Embryonic facial prominence (tissue), 1 donor: ENCODE results near the gene HDAC10.

Experiments
- DNase-seq: peaks from one replicate; pipeline ENCODE4 v3.0.0-alpha.2; 2016; ENCODE audit errors: extremely low spot score

The HDAC10 gene

DNA sequence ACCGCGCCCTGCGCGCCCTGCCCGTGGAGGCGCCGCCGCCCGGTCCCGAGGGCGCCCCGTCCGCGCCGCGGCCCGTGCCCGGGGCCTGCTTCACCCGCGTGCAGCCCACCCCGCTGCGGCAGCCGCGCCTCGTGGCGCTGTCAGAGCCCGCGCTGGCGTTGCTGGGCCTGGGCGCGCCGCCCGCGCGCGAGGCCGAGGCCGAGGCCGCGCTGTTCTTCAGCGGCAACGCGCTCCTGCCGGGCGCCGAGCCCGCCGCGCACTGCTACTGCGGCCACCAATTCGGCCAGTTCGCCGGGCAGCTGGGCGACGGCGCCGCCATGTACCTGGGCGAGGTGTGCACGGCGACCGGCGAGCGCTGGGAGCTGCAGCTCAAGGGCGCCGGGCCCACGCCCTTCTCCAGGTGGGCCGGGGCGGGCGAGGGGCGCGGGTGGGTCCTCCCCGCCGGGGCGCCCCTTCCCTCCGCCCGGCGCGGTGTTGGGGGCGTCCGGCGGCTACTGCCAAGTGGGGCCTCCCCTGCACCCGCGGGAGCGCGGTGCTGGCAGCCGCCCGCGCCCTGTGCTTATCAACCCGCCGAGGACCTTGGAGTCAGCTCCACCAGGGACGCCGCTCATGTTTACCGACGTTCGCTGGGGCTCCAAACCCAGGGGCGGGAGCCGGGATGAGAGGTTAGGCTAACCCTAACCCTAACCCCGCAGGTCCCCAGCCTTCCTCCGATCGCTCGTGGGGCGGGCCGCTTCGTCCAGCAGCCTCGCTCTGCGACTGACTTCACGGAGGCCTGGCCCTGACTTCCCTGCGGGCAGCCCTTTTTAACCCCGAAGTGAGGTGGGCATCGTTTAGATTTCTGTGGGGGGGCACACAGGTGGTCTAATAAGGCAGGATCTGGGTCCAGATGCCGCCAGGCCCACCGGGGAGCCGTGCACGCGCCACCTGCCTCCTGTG is 49.6 kb downstream of the HDAC10 start:
- no peak for DNase-seq

DNA sequence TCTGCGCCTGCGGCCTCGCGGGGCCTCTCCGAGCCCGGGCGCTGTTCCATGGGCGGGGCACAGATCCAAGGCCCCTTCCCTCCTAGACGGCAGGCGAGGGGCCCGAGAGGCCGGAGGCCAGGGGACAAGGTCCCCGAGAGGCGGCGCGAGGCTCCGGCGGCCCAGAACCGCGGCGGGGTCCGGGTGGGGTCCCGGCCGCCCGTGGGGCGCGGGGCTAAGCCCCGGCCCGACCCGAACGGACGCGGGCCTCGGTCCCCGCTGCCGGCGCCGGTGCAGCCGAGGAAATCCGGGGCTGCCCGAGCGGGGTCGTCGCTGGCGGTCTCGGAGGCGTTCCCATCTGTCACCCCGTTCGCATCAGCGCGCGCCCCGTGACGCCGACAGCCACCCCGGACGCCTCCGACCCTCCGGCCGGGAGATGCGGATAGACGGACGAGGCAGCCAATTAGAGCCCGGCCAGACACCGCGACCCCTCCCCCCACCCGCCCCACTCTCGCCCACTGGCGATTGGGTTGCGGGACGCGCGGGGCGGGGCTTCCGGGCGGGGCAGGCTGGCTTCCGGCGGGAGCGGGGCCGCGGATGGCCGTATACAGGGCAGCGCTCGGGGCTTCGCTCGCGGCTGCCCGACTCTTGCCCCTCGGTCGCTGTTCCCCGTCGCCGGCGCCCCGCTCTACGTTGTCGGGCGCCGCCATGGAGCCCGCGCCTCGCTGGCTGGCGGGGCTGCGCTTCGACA is 50.4 kb downstream of the HDAC10 start, which contains the start of gene SELENOO:
Gene SELENOO, plus strand, starts transcription at position 551 of the 730 bp plus-strand sequence. Its CDS starts 26 bp downstream, at position 577.
- DNase-seq = peak; percentile 74

DNA sequence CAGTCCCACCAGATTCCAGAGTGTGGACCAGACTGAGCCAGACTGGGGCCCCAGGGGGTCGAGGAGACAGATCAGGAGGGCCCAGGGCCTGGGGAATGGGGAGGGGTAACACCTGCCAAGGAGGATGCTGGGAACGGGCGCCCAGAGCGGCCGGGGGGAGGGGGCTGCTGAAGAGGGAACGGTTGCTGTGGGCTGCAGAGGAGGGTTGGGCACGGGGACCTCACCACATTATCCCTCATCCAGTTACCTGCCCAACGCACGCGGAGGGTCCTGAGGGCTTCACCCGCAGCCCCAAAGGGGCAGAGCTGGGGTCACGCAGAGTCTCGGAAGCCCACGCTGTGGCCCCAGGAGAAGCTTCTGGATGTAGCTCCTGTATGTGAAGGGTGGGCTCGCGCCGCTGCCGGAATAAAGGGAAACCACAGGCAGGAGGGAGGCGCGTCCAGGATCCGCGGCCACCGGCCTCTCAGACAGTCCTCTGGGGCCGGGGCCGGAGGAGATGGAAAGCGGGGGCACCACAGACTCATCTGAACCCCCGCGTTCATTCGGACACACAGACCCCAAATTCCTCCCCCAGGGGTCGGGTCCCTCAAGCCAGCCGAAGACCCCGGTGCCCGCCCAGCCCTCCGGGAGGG is 51.1 kb downstream of the HDAC10 start:
- no peak for DNase-seq

DNA sequence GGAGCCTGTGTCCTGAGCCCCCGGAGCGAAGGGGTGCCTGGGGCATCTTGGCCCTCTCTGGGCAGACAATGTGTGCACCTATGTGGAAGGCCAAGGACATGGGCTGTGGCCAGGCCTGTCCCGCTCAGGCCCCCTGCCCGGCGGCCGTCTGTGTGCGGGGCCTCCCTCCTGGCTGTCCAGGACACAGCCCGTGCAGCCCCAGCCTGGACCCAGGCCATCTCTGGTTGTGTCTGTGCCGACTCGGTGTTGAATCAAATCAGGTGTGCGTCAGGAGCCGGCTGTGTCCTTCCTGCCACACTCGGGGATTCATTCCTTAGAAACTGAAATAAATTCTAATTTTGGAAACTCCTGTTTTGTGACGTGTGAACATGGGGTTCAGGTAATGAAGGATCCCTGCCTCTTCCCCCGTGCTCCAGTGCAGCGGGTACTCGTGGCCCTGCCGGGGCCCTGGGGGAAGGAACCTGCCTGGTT is 51.8 kb downstream of the HDAC10 start:
- no peak for DNase-seq

DNA sequence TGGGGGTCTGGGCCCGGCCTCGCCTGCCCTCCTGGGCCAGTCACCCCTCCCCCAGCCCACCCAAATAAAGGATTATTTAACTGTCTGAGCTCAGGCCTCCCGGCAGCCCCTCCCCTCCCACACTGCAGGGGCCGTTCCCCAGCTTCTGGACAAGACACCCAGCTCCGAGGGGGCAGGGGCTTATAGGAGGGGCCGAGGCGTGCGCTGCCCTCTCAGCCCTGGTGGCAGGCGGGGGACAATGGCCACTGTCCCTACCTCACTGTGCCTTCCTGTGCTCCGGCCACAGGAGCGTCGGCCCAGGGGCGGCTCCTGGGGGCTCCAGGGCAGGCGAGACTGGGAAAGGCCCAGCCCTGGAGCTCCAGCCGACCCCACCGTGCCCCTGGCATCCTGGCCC is 52.4 kb downstream of the HDAC10 start:
- no peak for DNase-seq

DNA sequence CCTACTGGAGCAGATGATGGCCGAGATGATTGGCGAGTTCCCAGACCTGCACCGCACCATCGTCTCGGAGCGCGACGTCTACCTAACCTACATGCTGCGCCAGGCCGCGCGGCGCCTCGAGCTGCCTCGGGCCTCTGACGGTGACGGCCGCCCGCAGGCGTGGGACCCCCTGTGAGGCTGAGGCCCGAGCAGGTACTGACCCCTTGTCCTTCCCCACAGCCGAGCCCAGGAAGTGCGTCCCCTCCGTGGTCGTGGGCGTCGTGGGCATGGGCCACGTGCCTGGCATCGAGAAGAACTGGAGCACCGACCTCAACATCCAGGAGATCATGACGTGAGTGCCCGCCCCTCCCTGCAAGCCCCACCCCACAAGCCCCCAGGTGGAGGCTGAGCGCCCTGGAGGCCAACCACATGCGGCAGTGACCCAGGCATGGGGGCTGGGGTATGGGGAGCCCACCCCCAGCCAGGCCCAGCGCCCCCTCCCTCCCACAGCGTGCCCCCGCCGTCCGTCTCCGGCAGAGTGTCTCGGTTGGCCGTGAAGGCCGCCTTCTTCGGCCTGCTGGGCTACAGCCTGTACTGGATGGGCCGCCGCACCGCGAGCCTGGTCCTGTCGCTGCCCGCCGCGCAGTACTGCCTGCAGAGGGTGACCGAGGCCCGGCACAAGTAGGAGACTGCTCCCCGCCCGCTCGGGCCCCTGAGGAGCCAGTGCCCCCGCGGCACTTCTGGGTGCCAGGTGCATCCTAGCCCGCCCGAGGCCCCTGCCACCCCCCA is 53.0 kb downstream of the HDAC10 start:
- DNase-seq = no peak

DNA sequence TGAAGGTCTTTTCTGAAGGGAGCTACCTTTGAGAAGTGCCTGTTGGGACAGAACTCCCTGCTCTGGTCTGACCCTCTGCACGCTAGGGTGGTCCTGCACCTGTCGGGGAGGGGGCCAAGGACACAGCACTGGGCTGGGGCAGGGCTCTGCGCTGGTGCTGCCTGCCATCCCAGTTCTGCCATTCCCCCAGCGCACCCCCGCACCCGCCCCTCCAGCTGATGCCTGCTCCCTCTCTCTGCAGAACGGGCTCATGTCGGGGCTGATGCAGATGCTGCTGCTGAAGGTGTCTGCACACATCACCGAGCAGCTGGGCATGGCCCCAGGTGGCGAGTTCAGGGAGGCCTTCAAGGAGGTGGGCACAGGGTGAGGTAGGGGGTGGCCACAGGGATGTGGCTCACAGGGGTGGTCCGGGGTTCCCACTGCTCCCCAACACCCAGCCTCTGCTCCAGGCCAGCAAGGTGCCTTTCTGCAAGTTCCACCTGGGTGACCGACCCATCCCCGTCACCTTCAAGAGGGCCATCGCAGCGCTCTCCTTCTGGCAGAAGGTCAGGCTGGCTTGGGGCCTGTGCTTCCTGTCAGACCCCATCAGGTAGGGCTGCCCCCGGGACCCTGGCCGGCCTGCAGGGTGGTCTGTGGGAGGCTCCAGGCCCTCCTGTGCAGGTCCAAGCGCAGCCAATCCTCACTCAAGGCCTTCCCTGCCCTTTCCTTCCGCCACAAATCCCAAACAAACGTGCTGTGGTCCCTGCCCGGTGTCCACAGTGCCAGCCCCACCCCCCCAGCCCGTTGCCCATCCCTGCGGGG is 53.9 kb downstream of the HDAC10 start:
- no peak for DNase-seq

DNA sequence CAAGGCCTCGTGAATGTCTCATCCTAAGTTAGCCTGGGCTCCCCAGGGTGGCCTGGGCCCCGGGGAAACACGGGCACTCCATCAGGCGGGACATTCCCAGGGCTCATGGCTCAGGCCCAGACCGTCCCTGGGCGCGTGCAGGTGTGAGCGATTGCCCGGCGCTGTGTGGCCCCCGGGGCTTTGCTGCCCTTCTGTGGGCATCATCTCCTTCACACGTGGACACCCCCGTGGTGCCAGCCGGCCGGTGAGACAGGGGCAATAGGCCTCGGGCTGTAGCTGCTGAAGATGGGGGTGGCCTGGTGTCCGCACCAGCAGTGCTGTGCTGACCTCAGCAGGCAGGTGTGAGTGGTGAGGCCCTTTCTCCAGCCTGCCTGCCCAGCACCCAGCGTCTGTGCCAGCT is 54.8 kb downstream of the HDAC10 start:
- DNase-seq = no peak
